ENCODE measurements around the gene GABRP.
"Not testable (repeated sequence)": the region's sequence is repeated elsewhere in the genome, so short reads cannot be mapped to it uniquely, and the experiment has no call there.

Gene GABRP

GRCh38 chr5:170791325-170791954, 7.9 kb downstream of the GABRP start:
- peak in 1 of 4 experiments; percentile 6 for DNase-seq (ENCODE audit: low read depth in 4 of 4, low spot score in 1 of 4)

GRCh38 chr5:170792878-170793277, 9.4 kb downstream of the GABRP start:
- DNase-seq (ENCODE audit: low read depth in 4 of 4, low spot score in 1 of 4), result no peak

- DNase-seq (ENCODE audit: low read depth in 4 of 4, low spot score in 1 of 4), result no peak
Measured at GRCh38 chr5:170795154-170795553, 11.6 kb downstream of the GABRP start.

- no peak for DNase-seq (ENCODE audit: low read depth in 4 of 4, low spot score in 1 of 4)
Measured at GRCh38 chr5:170805666-170806065, 22.1 kb downstream of the GABRP start.

GRCh38 chr5:170809551-170809950, 26.0 kb downstream of the GABRP start:
- DNase-seq (ENCODE audit: low read depth in 4 of 4, low spot score in 1 of 4), result no peak

GRCh38 chr5:170811719-170812118, 28.2 kb downstream of the GABRP start:
- no peak for DNase-seq (ENCODE audit: low read depth in 4 of 4, low spot score in 1 of 4)

- no peak for DNase-seq (ENCODE audit: low read depth in 4 of 4, low spot score in 1 of 4)
Measured at GRCh38 chr5:170813231-170813630, 29.7 kb downstream of the GABRP start.

- no peak for DNase-seq (ENCODE audit: low read depth in 4 of 4, low spot score in 1 of 4)
Measured at GRCh38 chr5:170817195-170817594, 33.7 kb downstream of the GABRP start.

- no peak for DNase-seq (ENCODE audit: low read depth in 4 of 4, low spot score in 1 of 4)
Measured at GRCh38 chr5:170818232-170818631, 34.7 kb downstream of the GABRP start.

- no peak for DNase-seq (ENCODE audit: low read depth in 4 of 4, low spot score in 1 of 4)
Measured at GRCh38 chr5:170819824-170820223, 36.3 kb downstream of the GABRP start.

- no peak for DNase-seq (ENCODE audit: low read depth in 4 of 4, low spot score in 1 of 4)
Measured at GRCh38 chr5:170821257-170821800, 37.8 kb downstream of the GABRP start.

GRCh38 chr5:170826117-170826516, 42.6 kb downstream of the GABRP start:
- DNase-seq (ENCODE audit: low read depth in 4 of 4, low spot score in 1 of 4), result no peak

- no peak for DNase-seq (ENCODE audit: low read depth in 4 of 4, low spot score in 1 of 4)
Measured at GRCh38 chr5:170832241-170832640, 48.7 kb downstream of the GABRP start.

GRCh38 chr5:170833981-170834380, 50.5 kb downstream of the GABRP start:
- DNase-seq (ENCODE audit: low read depth in 4 of 4, low spot score in 1 of 4), result not testable (repeated sequence)

- no peak for DNase-seq (ENCODE audit: low read depth in 4 of 4, low spot score in 1 of 4)
Measured at GRCh38 chr5:170836226-170836625, 52.7 kb downstream of the GABRP start.

GRCh38 chr5:170843870-170844269, 60.3 kb downstream of the GABRP start:
- DNase-seq (ENCODE audit: low read depth in 4 of 4, low spot score in 1 of 4), result no peak

- DNase-seq (ENCODE audit: low read depth in 4 of 4, low spot score in 1 of 4), result no peak
Measured at GRCh38 chr5:170844651-170845050, 61.1 kb downstream of the GABRP start.

GRCh38 chr5:170846416-170846815, 62.9 kb downstream of the GABRP start:
- no peak for DNase-seq (ENCODE audit: low read depth in 4 of 4, low spot score in 1 of 4)

- no peak for DNase-seq (ENCODE audit: low read depth in 4 of 4, low spot score in 1 of 4)
Measured at GRCh38 chr5:170846846-170847245, 63.3 kb downstream of the GABRP start.

- no peak for DNase-seq (ENCODE audit: low read depth in 4 of 4, low spot score in 1 of 4)
Measured at GRCh38 chr5:170848033-170848432, 64.5 kb downstream of the GABRP start.

- DNase-seq (ENCODE audit: low read depth in 4 of 4, low spot score in 1 of 4), result no peak
Measured at GRCh38 chr5:170849374-170849773, 65.8 kb downstream of the GABRP start.

GRCh38 chr5:170854566-170854965, 71.0 kb downstream of the GABRP start:
- no peak for DNase-seq (ENCODE audit: low read depth in 4 of 4, low spot score in 1 of 4)

- no peak for DNase-seq (ENCODE audit: low read depth in 4 of 4, low spot score in 1 of 4)
Measured at GRCh38 chr5:170857066-170857465, 73.5 kb downstream of the GABRP start.

Data from stimulated activated CD4-positive, alpha-beta T cell treated with anti-CD3 and anti-CD28 coated beads, Interleukin-1b, Interleukin-23, amount 100 ng/mL, for 24 hours (primary cell).